Hepatocyte (in vitro differentiated cells): ENCODE measurements around the gene EYS.

Experiments used
- CTCF ChIP-seq: fragments of 200-600 bp; sonication (generic); IDR thresholded peaks from 2 replicates; pipeline ENCODE4 v1.5.1; 2016; ENCODE audit warnings: antibody characterized with exemption, mild to moderate bottlenecking; ENCODE audit not compliant: poor library complexity
- EZH2 ChIP-seq: fragments of 200-600 bp; sonication (generic); IDR thresholded peaks from 2 replicates; pipeline ENCODE4 v1.6.1; 2016; ENCODE audit warnings: antibody characterized with exemption, mild to moderate bottlenecking, borderline replicate concordance
- EZH2phosphoT487 ChIP-seq: fragments of 200-600 bp; sonication (generic); IDR thresholded peaks from one replicate; pipeline ENCODE4 v1.6.1; 2018; ENCODE audit warnings: antibody characterized with exemption, mild to moderate bottlenecking, low read depth, moderate library complexity; ENCODE audit not compliant: unreplicated experiment, severe bottlenecking

GRCh38 chr6:65399355-65400084, 307.5 kb downstream of the EYS start:
- no peak for TF ChIP-seq CTCF
- TF ChIP-seq EZH2phosphoT487: no peak
- TF ChIP-seq EZH2: no peak
